GM12878 (cell line): ENCODE measurements around the gene BCAP29. TPM values are rescaled to one million over a fixed set of nuclear protein-coding genes. Genes with fewer than 3 reads are reported as not detected.
A peak's percentile ranks its signal among the peaks of the same experiment; 100 is the strongest.

ENCODE experiments used
- ATAC-seq: fragments of 200-7000 bp; cut with Tn5 transposase; 3 replicates; pipeline ENCODE4 v1.9.1; 2020; ENCODE audit warnings: mild to moderate bottlenecking, moderate library complexity
- BruUV-seq: library from RNA; stranded (reverse); fragments of 400-500 nt; replicated peaks from 2 replicates; lab custom pipeline; 2021; lab: Mats Ljungman, UMichigan
- CTCF ChIA-PET: fragments of 300-600 bp; sonication (Branson Sonifier 250); formaldehyde crosslinking; extraction: SDS; loops from one replicate; lab custom pipeline; 2021; ENCODE audit warnings: inconsistent platforms; lab: Yijun Ruan, JAX
- POLR2A ChIA-PET: fragments of 350-600 bp; formaldehyde crosslinking; extraction: SDS; loops from one replicate; lab custom pipeline; 2021; ENCODE audit warnings: inconsistent platforms; lab: Charles Lee
- RAD21 ChIA-PET: fragments of 300-600 bp; sonication (Branson Sonifier 250); formaldehyde crosslinking; loops from one replicate; lab custom pipeline; 2023; ENCODE audit warnings: antibody characterized with exemption; ENCODE audit not compliant: unreplicated experiment; lab: Charles Lee
- SMC1A ChIA-PET: fragments of 300-600 bp; sonication (Branson Sonifier 250); formaldehyde crosslinking; loops from one replicate; lab custom pipeline; 2023; ENCODE audit not compliant: unreplicated experiment, uncharacterized antibody; lab: Charles Lee
- DNase-seq: peaks from one replicate; pipeline ENCODE4 v3.0.0-alpha.2; 2011; ENCODE audit warnings: low read depth, low spot score
- FAIRE-seq: peaks from 3 replicates; lab custom pipeline; 2011; peaks lifted over from hg19 to GRCh38; lab: Jason Lieb, UNC
- H2AFZ ChIP-seq: 2 replicates; pipeline ENCODE4 v1.6.0; 2011; ENCODE audit warnings: low read depth, low read length, control low read depth; ENCODE audit not compliant: control insufficient read depth
- H3K27ac ChIP-seq: 2 replicates; pipeline ENCODE4 v1.5.1; 2011; ENCODE audit warnings: control low read depth; ENCODE audit not compliant: control insufficient read depth, insufficient read depth
- H3K27me3 ChIP-seq, 2 experiments: replicated peaks in 1 of 2; 2 replicates each; pipeline versions ENCODE4 v1.6.0 to v1.6.1; 2011; ENCODE audit warnings: low read length in 1 of 2; ENCODE audit not compliant: control insufficient read depth in 2 of 2, insufficient read depth in 2 of 2
- H3K36me3 ChIP-seq, 2 experiments: 2 replicates each; pipeline ENCODE4 v1.5.1; 2011; ENCODE audit warnings: low read length in 1 of 2; ENCODE audit not compliant: control insufficient read depth in 2 of 2, insufficient read depth in 2 of 2
- H3K4me1 ChIP-seq: 2 replicates; pipeline ENCODE4 v1.6.1; 2011; ENCODE audit warnings: mild to moderate bottlenecking, low read length, moderate library complexity, mixed read lengths; ENCODE audit not compliant: control insufficient read depth, insufficient read depth
- H3K4me2 ChIP-seq: 2 replicates; pipeline ENCODE4 v1.6.0; 2011; ENCODE audit warnings: control low read depth; ENCODE audit not compliant: control insufficient read depth, insufficient read depth
- H3K4me3 ChIP-seq: fragments of 200-600 bp; sonication (generic); 2 replicates; pipeline ENCODE4 v1.5.1; 2016
- H3K79me2 ChIP-seq: 2 replicates; pipeline ENCODE4 v1.6.0; 2011; ENCODE audit warnings: low read length; ENCODE audit not compliant: control insufficient read depth, insufficient read depth
- H3K9ac ChIP-seq: 2 replicates; pipeline ENCODE4 v1.8.0; 2011; ENCODE audit warnings: low read length, control low read depth, mixed read lengths; ENCODE audit not compliant: control insufficient read depth, insufficient read depth
- H3K9me3 ChIP-seq: replicated peaks from 3 replicates; pipeline ENCODE4 v1.5.1; 2011; ENCODE audit warnings: mild to moderate bottlenecking, low read length; ENCODE audit not compliant: control insufficient read depth, insufficient read depth
- H4K20me1 ChIP-seq: 2 replicates; pipeline ENCODE4 v1.6.0; 2011; ENCODE audit not compliant: control insufficient read depth, insufficient read depth
- BHLHE40 ChIP-seq, 2 experiments: fragments of 450-650 bp in 1 of 2; IDR thresholded peaks; 2 replicates each; pipeline ENCODE4 v1.6.1; 2011 to 2017; ENCODE audit warnings: low read depth in 2 of 2, borderline replicate concordance in 1 of 2, improper control_type of control experiment in 1 of 2, low read length in 1 of 2, mild to moderate bottlenecking in 1 of 2
- BRCA1 ChIP-seq: IDR thresholded peaks from 2 replicates; pipeline ENCODE4 v1.6.1; 2011; ENCODE audit warnings: low read depth, low read length, improper control_type of control experiment
- CBX5 ChIP-seq: sonication (generic); IDR thresholded peaks from 2 replicates; pipeline ENCODE4 v1.6.1; 2016; ENCODE audit warnings: low read depth, moderate library complexity, mild to moderate bottlenecking, inconsistent platforms
- DPF2 ChIP-seq: fragments of 450-650 bp; IDR thresholded peaks from 2 replicates; pipeline ENCODE4 v1.6.1; 2017; ENCODE audit warnings: mild to moderate bottlenecking
- EED ChIP-seq: sonication (generic); IDR thresholded peaks from 2 replicates; pipeline ENCODE4 v1.6.1; 2016; ENCODE audit warnings: antibody characterized with exemption, low read depth
- GABPA ChIP-seq: IDR thresholded peaks from 2 replicates; pipeline ENCODE4 v1.6.1; 2014; ENCODE audit warnings: antibody characterized with exemption, low read depth, mild to moderate bottlenecking, inconsistent platforms
- GATAD2B ChIP-seq: fragments of 450-650 bp; conservative IDR thresholded peaks from 2 replicates; pipeline ENCODE4 v1.6.1; 2017; ENCODE audit warnings: low read depth, mild to moderate bottlenecking, moderate library complexity
- IKZF2 ChIP-seq, 2 experiments: fragments of 450-650 bp; IDR thresholded peaks; 2 replicates each; pipeline ENCODE4 v1.6.1; 2017; ENCODE audit warnings: mild to moderate bottlenecking in 2 of 2, moderate library complexity in 2 of 2
- JUND ChIP-seq: IDR thresholded peaks from 2 replicates; pipeline ENCODE4 v1.6.1; 2012; ENCODE audit warnings: low read depth, mild to moderate bottlenecking, low read length, improper control_type of control experiment, moderate library complexity
- NR2C2 ChIP-seq: IDR thresholded peaks from 2 replicates; pipeline ENCODE4 v1.6.1; 2011; ENCODE audit warnings: borderline replicate concordance, low read depth; ENCODE audit not compliant: control insufficient read depth, insufficient read length
- POLR2A ChIP-seq: IDR thresholded peaks from 2 replicates; pipeline ENCODE4 v1.6.1; 2011; ENCODE audit warnings: low read depth, mild to moderate bottlenecking, low read length
- SMARCA5 ChIP-seq: fragments of 450-650 bp; IDR thresholded peaks from 2 replicates; pipeline ENCODE4 v1.6.1; 2017; ENCODE audit warnings: mild to moderate bottlenecking
- SRF ChIP-seq, 2 experiments: IDR thresholded peaks; 2 replicates each; pipeline ENCODE4 v1.6.1; 2011; ENCODE audit warnings: low read depth in 2 of 2, low read length in 2 of 2, mild to moderate bottlenecking in 1 of 2, moderate library complexity in 1 of 2
- TCF3 ChIP-seq: IDR thresholded peaks from 2 replicates; pipeline ENCODE4 v1.6.1; 2012; ENCODE audit warnings: low read depth, mild to moderate bottlenecking, low read length, borderline replicate concordance; ENCODE audit not compliant: insufficient read depth
- in situ Hi-C: fragments of 300-500 bp; cut with MboI; formaldehyde crosslinking; loops from 9 replicates; pipeline ENCODE4 v1.14.3; 2018; ENCODE audit warnings: mixed read lengths
- intact Hi-C: fragments of 100-400 bp; cut with micrococcal nuclease; formaldehyde crosslinking; loops from one replicate; pipeline ENCODE4 v1.14.2; 2022; ENCODE audit not compliant: unreplicated experiment
- polyA plus RNA-seq, 11 experiments: library from polyadenylated mRNA; depleted of rRNA in 4 of 11; unstranded in 6 of 11; stranded (reverse) in 5 of 11; fragments of >200 nt; fragmentation: Nextera tagmentation in 4 of 11; fragmentation: Illumina TruSeq in 1 of 11; extraction: Ambion mirVana in 4 of 11; extraction: Trizol in 1 of 11; gene quantifications; 1 replicate in 1 of 11; 2 replicates in 10 of 11; pipeline versions ENCODE4 v1.2.1 to v1.2.3, GENCODE V29; 2011 to 2016; ENCODE audit warnings: inconsistent platforms in 2 of 11, missing spikeins in 2 of 11, low read depth in 1 of 11
- total RNA-seq, 4 experiments: library from RNA; depleted of rRNA in 3 of 4; stranded (reverse); fragments of >200 nt in 3 of 4; fragmentation: Illumina TruSeq in 1 of 4; extraction: Trizol in 1 of 4; gene quantifications; 2 replicates each; pipeline versions ENCODE4 v1.2.1 to v1.2.3, GENCODE V29; 2013 to 2021
- TF ChIP-seq, protein P1 (sequence below): IDR thresholded peaks from 2 replicates; pipeline ENCODE4 v1.6.1; 2012; ENCODE audit warnings: low read length, inconsistent platforms

The BCAP29 gene
- total and polyA plus RNA-seq, 10 of the 15 experiments (the other 5 are each of a cell fraction or from before 2014, with no cell fraction given): 26.5 to 58.5 (median 34.8) TPM

DNA sequence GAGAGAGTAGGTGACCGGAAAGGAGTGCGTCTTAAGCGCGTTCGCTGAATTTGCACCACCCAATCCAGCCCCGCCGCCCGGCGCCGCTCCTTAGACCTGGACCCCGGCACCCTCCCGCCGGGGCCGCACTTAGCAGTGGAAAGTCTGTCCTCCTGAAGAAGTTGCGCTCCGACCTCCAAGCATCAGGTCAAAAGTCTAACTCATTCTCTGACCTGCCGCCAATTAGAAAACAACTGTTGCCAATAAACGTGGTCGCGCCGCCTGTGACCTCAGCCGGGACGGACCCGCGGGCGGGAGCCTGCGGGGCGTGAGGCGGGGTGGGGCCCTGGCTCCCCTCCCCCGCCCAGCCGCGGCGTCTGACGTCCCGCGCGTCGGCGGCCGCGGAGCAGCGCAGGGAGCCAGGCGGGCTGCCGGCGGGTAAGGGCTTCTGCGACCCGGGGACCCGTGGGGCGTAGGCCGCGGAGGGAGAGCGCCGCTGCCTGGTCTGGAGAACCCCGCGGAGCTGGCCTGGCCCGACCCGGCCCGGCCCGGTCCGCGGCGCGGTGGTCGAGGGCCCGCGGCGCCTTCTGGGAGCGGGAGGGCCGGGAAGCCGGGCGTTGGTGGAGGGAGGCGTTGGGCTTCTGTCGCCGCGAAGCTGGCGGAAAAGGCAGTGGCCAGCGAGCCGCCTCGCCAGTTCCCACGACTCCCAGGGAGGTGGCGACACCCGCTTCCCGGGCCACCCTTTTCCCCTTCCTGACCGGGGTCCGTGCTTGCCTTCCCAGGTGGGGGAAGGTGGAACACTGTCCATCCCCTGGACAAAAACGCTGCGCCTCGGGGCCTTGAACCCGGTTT is at the start of gene BCAP29 (continued):
- TF ChIP-seq TCF3 (no peak), GABPA (no peak), IKZF2 (IDR thresholded peaks at IDR 0.05) (peak in 1 of 2 experiments; percentile 44; a peak in 1 of 4 replicates), SMARCA5 (peak; percentile 84), EED (peak; percentile 49), DPF2 (peak; percentile 77), BHLHE40 (IDR thresholded peaks at IDR 0.05; ENCODE audit: borderline replicate concordance in 1 of 2, low read depth in 2 of 2, low read length in 1 of 2) (peak; percentile 37 to 70; a peak in 2 of 4 replicates)
- TF ChIP-seq, protein P1, sequence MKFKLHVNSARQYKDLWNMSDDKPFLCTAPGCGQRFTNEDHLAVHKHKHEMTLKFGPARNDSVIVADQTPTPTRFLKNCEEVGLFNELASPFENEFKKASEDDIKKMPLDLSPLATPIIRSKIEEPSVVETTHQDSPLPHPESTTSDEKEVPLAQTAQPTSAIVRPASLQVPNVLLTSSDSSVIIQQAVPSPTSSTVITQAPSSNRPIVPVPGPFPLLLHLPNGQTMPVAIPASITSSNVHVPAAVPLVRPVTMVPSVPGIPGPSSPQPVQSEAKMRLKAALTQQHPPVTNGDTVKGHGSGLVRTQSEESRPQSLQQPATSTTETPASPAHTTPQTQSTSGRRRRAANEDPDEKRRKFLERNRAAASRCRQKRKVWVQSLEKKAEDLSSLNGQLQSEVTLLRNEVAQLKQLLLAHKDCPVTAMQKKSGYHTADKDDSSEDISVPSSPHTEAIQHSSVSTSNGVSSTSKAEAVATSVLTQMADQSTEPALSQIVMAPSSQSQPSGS: no peak
- TF ChIP-seq, all 136 proteins: peak for 46

GRCh38 chr7:107530751-107531150 is 49.3 kb upstream of the BCAP29 start:
- ATAC-seq (no peak), DNase-seq (no peak), FAIRE-seq (no peak)
- H3K4me3 ChIP-seq: no peak overlapping the region
- H3K4me1 ChIP-seq: no peaks in the 10 kb centered on the region
- H3K27me3 ChIP-seq: no peaks in the 10 kb centered on the region
- CTCF ChIA-PET: interaction anchor here (1.3 kb wide), 1 partner anchor 197 kb away, joined by 4 read pairs; no protein-coding TSS in a partner anchor
- H3K36me3 ChIP-seq: no peaks in the 10 kb centered on the region; a peak in 1 of 4 replicates
- no peak overlapping the region for H3K9ac ChIP-seq
- in situ Hi-C loops (no loop called here), intact Hi-C loops (no loop called here)
- H3K9me3 ChIP-seq: no peaks in the 10 kb centered on the region
- SMC1A ChIA-PET: no interaction called here
- POLR2A ChIA-PET: interaction anchor here (0.7 kb wide), 3 partner anchors 33 to 84 kb away, joined by 3 to 7 read pairs (median 4); partner anchors contain the start of genes COG5 and DUS4L
- RAD21 ChIA-PET: no interaction called here
- no peaks in the 10 kb centered on the region for H3K79me2 ChIP-seq
- TF ChIP-seq BRCA1: no peak
- no peak for TF ChIP-seq SRF (IDR thresholded peaks at IDR 0.05; ENCODE audit: low read depth in 2 of 2, low read length in 2 of 2)
- TF ChIP-seq GATAD2B: no peak
- TF ChIP-seq JUND: no peak
- no peak for TF ChIP-seq CBX5
- TF ChIP-seq POLR2A: no peak
- no peak for TF ChIP-seq NR2C2
- BruUV-seq: no TSS peak
- H3K27ac ChIP-seq: no peak overlapping the region
- no peaks in the 10 kb centered on the region for H4K20me1 ChIP-seq
- H2AFZ ChIP-seq: no peak overlapping the region
- no peak overlapping the region for H3K4me2 ChIP-seq
